H9 (cell line): Measurements from ENCODE around the gene CD93. TPM values are rescaled to one million over a fixed set of nuclear protein-coding genes. Genes with fewer than 3 reads are reported as not detected.

Experiments used
- DNase-seq: peaks from one replicate; pipeline ENCODE4 v3.0.0-alpha.2; 2017
- H2AFZ ChIP-seq: one replicate; pipeline ENCODE4 v1.6.1; 2013; ENCODE audit warnings: mild to moderate bottlenecking, low read length, control low read depth, moderate library complexity
- H2AK5ac ChIP-seq: 2 replicates; pipeline ENCODE4 v1.6.1; 2013; ENCODE audit warnings: low read length, control low read depth, mixed read lengths; ENCODE audit not compliant: insufficient read length
- H2BK120ac ChIP-seq: one replicate; pipeline ENCODE4 v1.6.1; 2013; ENCODE audit warnings: low read depth, mild to moderate bottlenecking, low read length, control low read depth, inconsistent platforms; ENCODE audit not compliant: poor library complexity, severe bottlenecking
- H2BK12ac ChIP-seq: 2 replicates; pipeline ENCODE4 v1.6.1; 2013; ENCODE audit warnings: low read length, control low read depth, mixed read lengths, low read depth; ENCODE audit not compliant: insufficient read length
- H2BK15ac ChIP-seq: 2 replicates; pipeline ENCODE4 v1.6.1; 2013; ENCODE audit warnings: low read depth, low read length, control low read depth
- H2BK20ac ChIP-seq: one replicate; pipeline ENCODE4 v1.6.1; 2013; ENCODE audit warnings: low read depth, mild to moderate bottlenecking, low read length, control low read depth, inconsistent platforms; ENCODE audit not compliant: poor library complexity, severe bottlenecking
- H2BK5ac ChIP-seq: 2 replicates; pipeline ENCODE4 v1.6.1; 2013; ENCODE audit warnings: low read length, control low read depth, mixed read lengths; ENCODE audit not compliant: insufficient read length
- H3K14ac ChIP-seq: 2 replicates; pipeline ENCODE4 v1.6.1; 2013; ENCODE audit warnings: low read length, control low read depth; ENCODE audit not compliant: insufficient read depth
- H3K18ac ChIP-seq: 2 replicates; pipeline ENCODE4 v1.6.1; 2013; ENCODE audit warnings: low read depth, mild to moderate bottlenecking, mixed read lengths, low read length, control low read depth; ENCODE audit not compliant: insufficient read length
- H3K23ac ChIP-seq: 2 replicates; pipeline ENCODE4 v1.6.1; 2013; ENCODE audit warnings: low read length, control low read depth, mixed read lengths, low read depth; ENCODE audit not compliant: insufficient read length
- H3K23me2 ChIP-seq: 2 replicates; pipeline ENCODE4 v1.6.1; 2013; ENCODE audit warnings: low read depth, mild to moderate bottlenecking, mixed read lengths, low read length, control low read depth; ENCODE audit not compliant: insufficient read length, poor library complexity, severe bottlenecking
- H3K27ac ChIP-seq: 2 replicates; pipeline ENCODE4 v1.5.1; 2013; ENCODE audit warnings: low read length, control low read depth, mixed read lengths, low read depth; ENCODE audit not compliant: insufficient read length
- H3K27me3 ChIP-seq: 2 replicates; pipeline ENCODE4 v1.6.1; 2013; ENCODE audit warnings: low read length, control low read depth, inconsistent platforms; ENCODE audit not compliant: insufficient read depth
- H3K4ac ChIP-seq: 2 replicates; pipeline ENCODE4 v1.6.1; 2013; ENCODE audit warnings: low read depth, mild to moderate bottlenecking, control low read depth, inconsistent platforms, low read length, moderate library complexity
- H3K4me1 ChIP-seq: 2 replicates; pipeline ENCODE4 v1.6.1; 2013; ENCODE audit warnings: low read length, control low read depth, inconsistent platforms; ENCODE audit not compliant: insufficient read depth
- H3K4me2 ChIP-seq: 2 replicates; pipeline ENCODE4 v1.6.1; 2013; ENCODE audit warnings: low read length, control low read depth, mixed read lengths; ENCODE audit not compliant: insufficient read length, insufficient read depth
- H3K56ac ChIP-seq: 2 replicates; pipeline ENCODE4 v1.6.1; 2013; ENCODE audit warnings: low read depth, mild to moderate bottlenecking, mixed read lengths, low read length, control low read depth; ENCODE audit not compliant: insufficient read length
- H3K79me1 ChIP-seq: 2 replicates; pipeline ENCODE4 v1.6.1; 2013; ENCODE audit warnings: low read depth, mild to moderate bottlenecking, moderate library complexity, low read length, control low read depth, inconsistent platforms; ENCODE audit not compliant: insufficient read depth, poor library complexity, severe bottlenecking
- H3K79me2 ChIP-seq: 2 replicates; pipeline ENCODE4 v1.6.1; 2013; ENCODE audit warnings: low read length, control low read depth, inconsistent platforms; ENCODE audit not compliant: insufficient read depth
- H3K9ac ChIP-seq: 2 replicates; pipeline ENCODE4 v1.6.1; 2013; ENCODE audit warnings: low read length, control low read depth, mixed read lengths; ENCODE audit not compliant: insufficient read length; ENCODE audit errors: extremely low read depth
- H3K9me3 ChIP-seq: one replicate; pipeline ENCODE4 v1.6.1; 2013; ENCODE audit warnings: low read depth, low read length, inconsistent platforms; ENCODE audit not compliant: control insufficient read depth
- H3T11ph ChIP-seq: one replicate; pipeline ENCODE4 v1.6.1; 2013; ENCODE audit warnings: mild to moderate bottlenecking, low read length, control low read depth, inconsistent platforms
- H4K20me1 ChIP-seq: one replicate; pipeline ENCODE4 v1.6.1; 2013; ENCODE audit not compliant: control insufficient read depth, insufficient read length, insufficient read depth
- H4K5ac ChIP-seq: 2 replicates; pipeline ENCODE4 v1.6.1; 2013; ENCODE audit warnings: low read depth, mild to moderate bottlenecking, mixed read lengths, low read length, control low read depth; ENCODE audit not compliant: insufficient read length
- H4K8ac ChIP-seq: replicated peaks from 2 replicates; pipeline ENCODE4 v1.6.1; 2013; ENCODE audit warnings: low read length, control low read depth, mixed read lengths, low read depth; ENCODE audit not compliant: insufficient read length
- H4K91ac ChIP-seq: 2 replicates; pipeline ENCODE4 v1.6.1; 2013; ENCODE audit warnings: low read depth, mild to moderate bottlenecking, moderate library complexity, mixed read lengths, low read length, control low read depth; ENCODE audit not compliant: insufficient read length
- H3K27ac Mint-ChIP-seq, 3 experiments: 2 replicates in 2 of 3; 3 replicates in 1 of 3; pipeline ENCODE4 v1.8.0; 2020 to 2021; ENCODE audit warnings: mixed read lengths in 3 of 3, mild to moderate bottlenecking in 1 of 3, moderate library complexity in 1 of 3
- H3K27me3 Mint-ChIP-seq: 2 replicates; pipeline ENCODE4 v1.8.0; 2021; ENCODE audit warnings: low read depth, mild to moderate bottlenecking, moderate library complexity, mixed read lengths
- H3K36me3 Mint-ChIP-seq, 3 experiments: 2 replicates in 2 of 3; 3 replicates in 1 of 3; pipeline ENCODE4 v1.8.0; 2020 to 2021; ENCODE audit warnings: low read depth in 3 of 3, mixed read lengths in 3 of 3; ENCODE audit not compliant: insufficient read depth in 1 of 3
- H3K4me1 Mint-ChIP-seq, 2 experiments: 2 replicates each; pipeline ENCODE4 v1.8.0; 2020; ENCODE audit warnings: mixed read lengths in 2 of 2
- H3K4me3 Mint-ChIP-seq, 2 experiments: 2 replicates in 1 of 2; 3 replicates in 1 of 2; pipeline ENCODE4 v1.8.0; 2020 to 2021; ENCODE audit warnings: mild to moderate bottlenecking in 2 of 2, mixed read lengths in 2 of 2, moderate library complexity in 1 of 2
- H3K9me3 Mint-ChIP-seq, 2 experiments: 2 replicates in 1 of 2; 3 replicates in 1 of 2; pipeline ENCODE4 v1.8.0; 2020; ENCODE audit warnings: mild to moderate bottlenecking in 2 of 2, mixed read lengths in 2 of 2, moderate library complexity in 1 of 2
- CTCF ChIP-seq: fragments of 200-600 bp; sonication (generic); conservative IDR thresholded peaks from 3 replicates; pipeline ENCODE4 v1.8.0; 2021; ENCODE audit warnings: antibody characterized with exemption, mild to moderate bottlenecking
- WGBS: extraction: QIAGEN DNeasy Blood & Tissue Kit; methylation state at CpG from one replicate; pipeline ENCODE4 v1.1.7; 2013; ENCODE audit warnings: missing lambda C conversion rate, low lambda C conversion rate, mixed read lengths; ENCODE audit not compliant: insufficient read length; ENCODE audit errors: extremely low coverage; 5-methylcytosine and 5-hydroxymethylcytosine counted together
- total RNA-seq: library from RNA; stranded (reverse); gene quantifications from 2 replicates; pipeline ENCODE4 v1.2.1, GENCODE V29; 2021

Gene CD93
- total RNA-seq, 1 experiment from 2014 or later = not detected

DNA sequence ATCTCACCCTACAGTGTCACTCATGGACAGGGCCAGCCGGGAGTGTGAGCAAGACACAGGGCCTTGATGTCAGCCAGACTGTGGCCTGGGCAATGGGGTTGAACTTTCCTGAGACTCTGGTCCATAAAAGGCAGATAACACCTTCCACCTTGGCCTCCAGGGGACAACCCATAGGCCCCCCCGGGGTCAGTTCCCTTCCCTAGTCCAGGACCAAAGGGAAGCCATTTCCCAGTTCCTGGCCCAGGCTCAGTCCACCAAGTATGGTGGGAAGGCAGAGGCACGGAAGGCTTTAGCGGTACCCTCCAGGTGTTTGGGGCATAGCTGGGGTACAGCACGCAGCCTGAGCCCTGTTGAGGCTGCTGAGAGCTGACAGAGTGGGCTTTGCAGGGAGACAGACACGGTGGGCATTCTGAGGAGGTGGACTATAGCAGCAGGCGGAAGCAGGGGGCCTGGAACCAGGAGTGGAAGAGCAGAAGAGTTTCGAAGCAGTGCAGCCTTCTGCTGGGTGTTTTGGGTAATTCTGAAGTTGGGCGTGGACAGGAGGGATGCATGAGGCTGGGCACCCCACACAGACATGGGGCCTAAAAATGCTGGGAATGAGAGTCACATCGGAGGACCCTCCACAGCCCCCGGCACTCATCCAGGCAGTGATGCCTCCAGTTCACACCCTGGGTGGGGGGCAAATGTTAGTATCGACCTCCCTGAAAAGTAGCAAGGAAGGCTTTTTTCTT, 43.9 kb upstream of the CD93 start:
- H4K8ac ChIP-seq = no peak overlapping the region
- no peaks in the 10 kb centered on the region for H3K79me1 ChIP-seq
- no peak for TF ChIP-seq CTCF
- no peak overlapping the region for H2AFZ ChIP-seq
- peaks cover 4 to 8% of the 10 kb centered on the region in 2 experiments for H3K4me1 Mint-ChIP-seq
- H3K36me3 Mint-ChIP-seq = peaks cover 0 to 2% (median 0%) of the 10 kb centered on the region in 3 experiments; a peak in 1 of 7 replicates
- H2BK120ac ChIP-seq = no peak overlapping the region
- H2BK12ac ChIP-seq = no peak overlapping the region
- no peak overlapping the region for H2BK15ac ChIP-seq
- H3K4me1 ChIP-seq = no peaks in the 10 kb centered on the region
- H3K23ac ChIP-seq = no peak overlapping the region
- no peak overlapping the region for H3T11ph ChIP-seq
- H3K27me3 ChIP-seq = no peaks in the 10 kb centered on the region
- no peak overlapping the region for H3K4me3 Mint-ChIP-seq
- H2BK5ac ChIP-seq = no peak overlapping the region
- H3K9me3 ChIP-seq = no peaks in the 10 kb centered on the region
- no peak overlapping the region for H3K56ac ChIP-seq
- H3K9me3 Mint-ChIP-seq = peaks cover 0 to 3% of the 10 kb centered on the region in 2 experiments; a peak in 3 of 5 replicates
- no peak overlapping the region for H3K18ac ChIP-seq
- H3K23me2 ChIP-seq = no peaks in the 10 kb centered on the region
- no peak overlapping the region for H3K27ac ChIP-seq
- H3K14ac ChIP-seq = no peak overlapping the region; the same call in 1 of the 2 replicates
- no peak for DNase-seq
- H3K9ac ChIP-seq = no peak overlapping the region
- H3K27ac Mint-ChIP-seq = no peak overlapping the region; a peak in 1 of 7 replicates
- H4K20me1 ChIP-seq = no peaks in the 10 kb centered on the region
- H2BK20ac ChIP-seq = no peak overlapping the region
- no peak overlapping the region for H3K4me2 ChIP-seq
- no peak overlapping the region for H4K91ac ChIP-seq
- no peaks in the 10 kb centered on the region for H3K79me2 ChIP-seq
- H3K27me3 Mint-ChIP-seq = no peaks in the 10 kb centered on the region; the same call in none of the 2 replicates
- no CpG with 5 or more reads among the region's 12 CpGs for WGBS
- no peak overlapping the region for H2AK5ac ChIP-seq
- no peak overlapping the region for H4K5ac ChIP-seq
- no peak overlapping the region for H3K4ac ChIP-seq
